Osteoblast (primary cell): Measurements from ENCODE around the gene KANK2. TPM values are rescaled to one million over a fixed set of nuclear protein-coding genes. Genes with fewer than 3 reads are reported as not detected.
A peak's percentile ranks its signal among the peaks of the same experiment; 100 is the strongest.
"Not testable (repeated sequence)": the region's sequence is repeated elsewhere in the genome, so short reads cannot be mapped to it uniquely, and the experiment has no call there.

ENCODE experiments used
- DNase-seq: peaks from one replicate; pipeline ENCODE4 v3.0.0; 2011; ENCODE audit warnings: low spot score, mixed read lengths; ENCODE audit not compliant: insufficient read length; ENCODE audit errors: missing footprints
- H2AFZ ChIP-seq: 2 replicates; pipeline ENCODE4 v1.6.0; 2011; ENCODE audit warnings: mild to moderate bottlenecking, low read length
- H3K27ac ChIP-seq: 2 replicates; pipeline ENCODE4 v1.5.1; 2011; ENCODE audit warnings: mild to moderate bottlenecking, low read depth, low read length, moderate library complexity
- H3K27me3 ChIP-seq: 2 replicates; pipeline ENCODE4 v1.6.0; 2012; ENCODE audit warnings: mild to moderate bottlenecking, control low read depth, inconsistent platforms, low read length, moderate library complexity; ENCODE audit not compliant: insufficient read depth
- H3K36me3 ChIP-seq: 2 replicates; pipeline ENCODE4 v1.5.1; 2011; ENCODE audit warnings: mild to moderate bottlenecking, low read length, control low read depth, moderate library complexity; ENCODE audit not compliant: insufficient read depth
- H3K4me1 ChIP-seq: 2 replicates; pipeline ENCODE4 v1.5.1; 2011; ENCODE audit warnings: mild to moderate bottlenecking, low read length, control low read depth, moderate library complexity; ENCODE audit not compliant: insufficient read depth
- H3K4me2 ChIP-seq: 2 replicates; pipeline ENCODE4 v1.6.0; 2011; ENCODE audit warnings: mild to moderate bottlenecking, low read length; ENCODE audit not compliant: insufficient read depth
- H3K4me3 ChIP-seq: fragments of 200-600 bp; sonication (generic); 3 replicates; pipeline ENCODE4 v1.5.1; 2012; ENCODE audit warnings: mild to moderate bottlenecking, low read length, inconsistent platforms; ENCODE audit not compliant: insufficient read depth
- H3K79me2 ChIP-seq: 2 replicates; pipeline ENCODE4 v1.6.0; 2012; ENCODE audit warnings: mild to moderate bottlenecking, low read length, control low read depth, inconsistent platforms; ENCODE audit not compliant: insufficient read depth
- H3K9me3 ChIP-seq: 2 replicates; pipeline ENCODE4 v1.5.1; 2011; ENCODE audit warnings: low read depth, low read length, control low read depth
- H4K20me1 ChIP-seq: 2 replicates; pipeline ENCODE4 v1.6.0; 2012; ENCODE audit warnings: mild to moderate bottlenecking, low read length, control low read depth; ENCODE audit not compliant: insufficient read depth
- total RNA-seq: library from RNA; depleted of rRNA; stranded (reverse); fragments of >200 nt; gene quantifications from 2 replicates; pipeline ENCODE4 v1.2.3, GENCODE V29; 2012
- TF ChIP-seq, protein P1 (sequence below): IDR thresholded peaks from 2 replicates; pipeline ENCODE4 v1.5.1; 2011; ENCODE audit warnings: mild to moderate bottlenecking, low read depth, low read length, moderate library complexity; ENCODE audit errors: extremely low read depth

KANK2 gene
- total RNA-seq, 1 donor: 295 TPM

GRCh38 chr19:11166281-11167142, 30.8 kb downstream of the KANK2 start:
- peak overlapping the region; percentile 1 for H2AFZ ChIP-seq
- peak; percentile 91 for DNase-seq
- peak overlapping the region; percentile 96 for H3K27ac ChIP-seq
- H4K20me1 ChIP-seq: no peaks in the 10 kb centered on the region
- peaks cover 47% of the 10 kb centered on the region for H3K36me3 ChIP-seq
- TF ChIP-seq, protein P1, sequence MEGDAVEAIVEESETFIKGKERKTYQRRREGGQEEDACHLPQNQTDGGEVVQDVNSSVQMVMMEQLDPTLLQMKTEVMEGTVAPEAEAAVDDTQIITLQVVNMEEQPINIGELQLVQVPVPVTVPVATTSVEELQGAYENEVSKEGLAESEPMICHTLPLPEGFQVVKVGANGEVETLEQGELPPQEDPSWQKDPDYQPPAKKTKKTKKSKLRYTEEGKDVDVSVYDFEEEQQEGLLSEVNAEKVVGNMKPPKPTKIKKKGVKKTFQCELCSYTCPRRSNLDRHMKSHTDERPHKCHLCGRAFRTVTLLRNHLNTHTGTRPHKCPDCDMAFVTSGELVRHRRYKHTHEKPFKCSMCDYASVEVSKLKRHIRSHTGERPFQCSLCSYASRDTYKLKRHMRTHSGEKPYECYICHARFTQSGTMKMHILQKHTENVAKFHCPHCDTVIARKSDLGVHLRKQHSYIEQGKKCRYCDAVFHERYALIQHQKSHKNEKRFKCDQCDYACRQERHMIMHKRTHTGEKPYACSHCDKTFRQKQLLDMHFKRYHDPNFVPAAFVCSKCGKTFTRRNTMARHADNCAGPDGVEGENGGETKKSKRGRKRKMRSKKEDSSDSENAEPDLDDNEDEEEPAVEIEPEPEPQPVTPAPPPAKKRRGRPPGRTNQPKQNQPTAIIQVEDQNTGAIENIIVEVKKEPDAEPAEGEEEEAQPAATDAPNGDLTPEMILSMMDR: no peak
- no peaks in the 10 kb centered on the region for H3K27me3 ChIP-seq
- peak overlapping the region; percentile 42 for H3K4me2 ChIP-seq
- peaks cover 46% of the 10 kb centered on the region for H3K4me1 ChIP-seq
- H3K4me3 ChIP-seq: peak overlapping the region; percentile 33
- H3K9me3 ChIP-seq: no peaks in the 10 kb centered on the region
- no peaks in the 10 kb centered on the region for H3K79me2 ChIP-seq

- H4K20me1 ChIP-seq: no peaks in the 10 kb centered on the region
- H3K4me2 ChIP-seq: peak overlapping the region; percentile 52
- H3K27me3 ChIP-seq: no peaks in the 10 kb centered on the region
- TF ChIP-seq, protein P1: no peak
- H2AFZ ChIP-seq: no peak overlapping the region
- H3K27ac ChIP-seq: peak overlapping the region; percentile 96
- no peaks in the 10 kb centered on the region for H3K9me3 ChIP-seq
- peaks cover 46% of the 10 kb centered on the region for H3K4me1 ChIP-seq
- H3K79me2 ChIP-seq: no peaks in the 10 kb centered on the region
- H3K36me3 ChIP-seq: peaks cover 38% of the 10 kb centered on the region
- no peak for DNase-seq
- H3K4me3 ChIP-seq: peak overlapping the region; percentile 23
Observed at GRCh38 chr19:11165486-11166030, 31.8 kb downstream of the KANK2 start.

- peak overlapping the region; percentile 52 for H3K4me2 ChIP-seq
- peaks cover 49% of the 10 kb centered on the region for H3K4me1 ChIP-seq
- H4K20me1 ChIP-seq: no peaks in the 10 kb centered on the region
- peak overlapping the region; percentile 23 for H3K4me3 ChIP-seq
- DNase-seq: peak; percentile 91
- H3K79me2 ChIP-seq: no peaks in the 10 kb centered on the region
- H3K36me3 ChIP-seq: peaks cover 32% of the 10 kb centered on the region
- TF ChIP-seq, protein P1: no peak
- H3K27me3 ChIP-seq: no peaks in the 10 kb centered on the region
- no peaks in the 10 kb centered on the region for H3K9me3 ChIP-seq
- H2AFZ ChIP-seq: no peak overlapping the region
- peak overlapping the region; percentile 96 for H3K27ac ChIP-seq
Observed at GRCh38 chr19:11164879-11165406, 32.4 kb downstream of the KANK2 start.

DNA sequence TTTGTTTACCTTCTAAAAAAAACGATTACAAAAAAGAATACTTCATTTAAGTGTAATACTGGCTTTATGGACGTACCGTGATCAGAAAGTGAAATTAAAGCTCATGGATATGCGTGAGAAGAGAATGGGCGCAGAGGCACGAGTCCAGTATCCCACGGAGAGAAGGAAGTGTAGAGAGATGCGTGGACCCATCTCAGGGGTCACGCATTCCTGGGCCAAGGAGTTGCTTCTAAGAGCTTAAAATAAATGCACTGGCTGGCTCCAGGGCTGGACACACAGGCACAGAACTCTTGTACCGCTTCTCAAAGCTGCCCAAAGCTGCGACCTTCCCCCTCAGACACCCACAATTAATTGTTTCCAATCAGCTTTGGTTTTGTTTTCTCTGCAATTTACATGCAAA, 33.0 kb downstream of the KANK2 start:
- no peaks in the 10 kb centered on the region for H4K20me1 ChIP-seq
- peak overlapping the region; percentile 13 for H3K4me3 ChIP-seq
- peak overlapping the region; percentile 96 for H3K27ac ChIP-seq
- TF ChIP-seq, protein P1: no peak
- no peaks in the 10 kb centered on the region for H3K27me3 ChIP-seq
- H3K36me3 ChIP-seq: peaks cover 25% of the 10 kb centered on the region
- H2AFZ ChIP-seq: no peak overlapping the region
- H3K79me2 ChIP-seq: no peaks in the 10 kb centered on the region
- peak; percentile 43 for DNase-seq
- H3K4me1 ChIP-seq: peaks cover 52% of the 10 kb centered on the region
- peak overlapping the region; percentile 52 for H3K4me2 ChIP-seq
- H3K9me3 ChIP-seq: no peaks in the 10 kb centered on the region

DNA sequence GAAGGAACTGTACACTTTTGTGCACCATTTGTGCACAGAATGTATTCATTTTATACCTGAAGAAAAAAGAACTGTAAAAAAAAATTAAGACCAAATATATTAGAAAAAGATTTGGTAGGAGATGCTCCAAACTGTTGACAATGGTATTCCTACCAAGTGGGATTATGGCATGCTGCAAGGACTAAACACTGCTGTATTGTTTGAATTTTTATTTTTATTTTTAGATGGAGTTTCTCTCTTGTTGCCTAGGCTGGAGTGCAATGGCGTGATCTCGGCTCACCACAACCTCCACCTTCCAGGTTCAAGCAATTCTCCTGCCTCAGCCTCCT, 36.9 kb downstream of the KANK2 start:
- not testable (repeated sequence) for H3K36me3 ChIP-seq, H4K20me1 ChIP-seq, DNase-seq, H2AFZ ChIP-seq, H3K4me2 ChIP-seq, H3K27me3 ChIP-seq, H3K27ac ChIP-seq, H3K79me2 ChIP-seq, H3K9me3 ChIP-seq, H3K4me3 ChIP-seq
- H3K4me1 ChIP-seq: peaks cover 28% of the 10 kb centered on the region
